HEK293 (cell line): ENCODE data around the gene BUD23.

ENCODE experiments used
- CTCF ChIA-PET: fragments of 350-600 bp; formaldehyde crosslinking; extraction: SDS; loops from one replicate; lab custom pipeline; 2021; ENCODE audit warnings: antibody characterized with exemption; lab: Yijun Ruan, JAX
- POLR2A ChIA-PET: fragments of 300-600 bp; formaldehyde crosslinking; extraction: SDS; loops from one replicate; lab custom pipeline; 2020; ENCODE audit warnings: antibody characterized with exemption, inconsistent platforms; lab: Yijun Ruan, JAX
- H3K27ac ChIP-seq: fragments of 200-500 bp; sonication (Bioruptor generic); 2 replicates; pipeline ENCODE4 v1.5.1; 2014; ENCODE audit warnings: low read depth, low read length, control low read depth, inconsistent platforms; ENCODE audit errors: extremely low read depth
- H3K36me3 ChIP-seq, 2 experiments: fragments of 200-500 bp in 1 of 2; sonication (Bioruptor generic) in 1 of 2; 1 replicate in 1 of 2; 2 replicates in 1 of 2; pipeline ENCODE4 v1.5.1; 2014 to 2017; ENCODE audit warnings: inconsistent platforms in 2 of 2, low read length in 2 of 2; ENCODE audit not compliant: control insufficient read depth in 2 of 2, insufficient read depth in 1 of 2
- H3K4me1 ChIP-seq: fragments of 200-500 bp; sonication (Bioruptor generic); 2 replicates; pipeline ENCODE4 v1.5.1; 2014; ENCODE audit warnings: mild to moderate bottlenecking, low read length, inconsistent platforms; ENCODE audit not compliant: control insufficient read depth, insufficient read depth
- H3K4me3 ChIP-seq: 2 replicates; pipeline ENCODE4 v1.5.1; 2011; ENCODE audit warnings: low read depth, mild to moderate bottlenecking, control low read depth, low read length, moderate library complexity
- H3K9me3 ChIP-seq: fragments of 200-500 bp; sonication (Bioruptor generic); 2 replicates; pipeline ENCODE4 v1.5.1; 2014; ENCODE audit warnings: low read depth, low read length, inconsistent platforms; ENCODE audit not compliant: control insufficient read depth, insufficient read depth
- AEBP2 ChIP-seq: fragments of 450-650 bp; formaldehyde crosslinking; IDR thresholded peaks from 2 replicates; pipeline ENCODE4 v1.5.1; 2016; ENCODE audit warnings: missing biosample characterization, missing genetic modification characterization, borderline replicate concordance
- GLI4 ChIP-seq: fragments of 450-650 bp; formaldehyde crosslinking; IDR thresholded peaks from 2 replicates; pipeline ENCODE4 v1.5.1; 2016; ENCODE audit warnings: missing biosample characterization, missing genetic modification characterization
- MEIS1 ChIP-seq: sonication (generic); formaldehyde crosslinking; IDR thresholded peaks from 2 replicates; pipeline ENCODE4 v1.8.1; 2022; ENCODE audit warnings: missing genetic modification reagents, mild to moderate bottlenecking, borderline replicate concordance
- PRDM1 ChIP-seq: fragments of 450-650 bp; formaldehyde crosslinking; IDR thresholded peaks from 2 replicates; pipeline ENCODE4; 2016; ENCODE audit warnings: missing biosample characterization, missing genetic modification characterization
- SCRT1 ChIP-seq: fragments of 450-650 bp; formaldehyde crosslinking; IDR thresholded peaks from 2 replicates; pipeline ENCODE4 v1.5.1; 2016; ENCODE audit warnings: missing biosample characterization, missing genetic modification characterization, borderline replicate concordance
- ZBTB44 ChIP-seq: fragments of 450-650 bp; IDR thresholded peaks from 2 replicates; pipeline ENCODE4 v1.5.1; 2018; ENCODE audit warnings: missing biosample characterization, mild to moderate bottlenecking, missing genetic modification characterization
- ZBTB6 ChIP-seq: fragments of 450-650 bp; formaldehyde crosslinking; IDR thresholded peaks from 2 replicates; pipeline ENCODE4 v1.5.1; 2017; ENCODE audit warnings: missing biosample characterization, missing genetic modification characterization
- ZFP3 ChIP-seq: fragments of 450-650 bp; formaldehyde crosslinking; IDR thresholded peaks from 2 replicates; pipeline ENCODE4 v1.5.1; 2016; ENCODE audit warnings: low read depth, missing biosample characterization, missing genetic modification characterization
- ZIC2 ChIP-seq: fragments of 450-650 bp; formaldehyde crosslinking; IDR thresholded peaks from 2 replicates; pipeline ENCODE4 v1.5.1; 2016; ENCODE audit warnings: missing biosample characterization, missing genetic modification characterization
- ZNF121 ChIP-seq: fragments of 450-650 bp; formaldehyde crosslinking; IDR thresholded peaks from 2 replicates; pipeline ENCODE4 v1.5.1; 2016; ENCODE audit warnings: missing biosample characterization, missing genetic modification characterization
- ZNF133 ChIP-seq: fragments of 450-650 bp; formaldehyde crosslinking; IDR thresholded peaks from 2 replicates; pipeline ENCODE4 v1.5.1; 2016; ENCODE audit warnings: missing biosample characterization, missing genetic modification characterization
- ZNF157 ChIP-seq: fragments of 450-650 bp; formaldehyde crosslinking; IDR thresholded peaks from 2 replicates; pipeline ENCODE4 v1.5.1; 2016; ENCODE audit warnings: missing biosample characterization, missing genetic modification characterization
- ZNF302 ChIP-seq: fragments of 450-650 bp; formaldehyde crosslinking; IDR thresholded peaks from 2 replicates; pipeline ENCODE4 v1.5.1; 2016; ENCODE audit warnings: missing biosample characterization, missing genetic modification characterization, low read depth
- ZNF488 ChIP-seq: fragments of 450-650 bp; formaldehyde crosslinking; IDR thresholded peaks from 2 replicates; pipeline ENCODE4 v1.5.1; 2016; ENCODE audit warnings: missing biosample characterization, missing genetic modification characterization
- ZNF521 ChIP-seq: fragments of 450-650 bp; formaldehyde crosslinking; IDR thresholded peaks from 2 replicates; pipeline ENCODE4 v1.5.1; 2017; ENCODE audit warnings: missing biosample characterization, mild to moderate bottlenecking, missing genetic modification characterization
- ZNF548 ChIP-seq: fragments of 450-650 bp; formaldehyde crosslinking; IDR thresholded peaks from 2 replicates; pipeline ENCODE4 v1.5.1; 2016; ENCODE audit warnings: missing biosample characterization, missing genetic modification characterization
- ZNF621 ChIP-seq: fragments of 450-650 bp; formaldehyde crosslinking; IDR thresholded peaks from 2 replicates; pipeline ENCODE4 v1.5.1; 2017; ENCODE audit warnings: missing biosample characterization, missing genetic modification characterization
- ZNF677 ChIP-seq: fragments of 450-650 bp; IDR thresholded peaks from 2 replicates; pipeline ENCODE4 v1.5.0; 2018; ENCODE audit warnings: missing biosample characterization, mild to moderate bottlenecking, missing genetic modification characterization, moderate library complexity
- ZNF747 ChIP-seq: fragments of 450-650 bp; formaldehyde crosslinking; IDR thresholded peaks from 2 replicates; pipeline ENCODE4 v1.5.1; 2016; ENCODE audit warnings: missing biosample characterization, missing genetic modification characterization
- ZNF76 ChIP-seq: fragments of 450-650 bp; formaldehyde crosslinking; IDR thresholded peaks from 2 replicates; pipeline ENCODE4; 2016; ENCODE audit warnings: low read depth, missing biosample characterization, missing genetic modification characterization, borderline replicate concordance

Gene BUD23

DNA sequence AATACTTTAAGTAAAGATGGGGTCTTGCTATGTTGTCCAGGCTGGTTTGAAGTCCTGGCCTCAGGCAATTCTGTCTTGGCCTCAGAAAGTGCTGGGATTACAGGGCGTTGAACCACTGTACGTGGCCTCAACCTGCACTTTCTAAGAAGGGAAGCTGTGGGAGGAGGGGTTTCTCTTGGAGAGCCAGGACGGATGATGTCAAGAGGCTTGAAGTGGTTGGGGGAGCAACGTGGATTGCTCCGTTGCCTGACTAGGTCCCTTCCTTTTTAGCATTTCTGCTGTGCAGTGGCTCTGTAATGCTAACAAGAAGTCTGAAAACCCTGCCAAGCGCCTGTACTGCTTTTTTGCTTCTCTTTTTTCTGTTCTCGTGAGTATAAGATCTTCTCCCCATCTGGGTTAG lies 7.2 kb downstream of the BUD23 start:
- no peaks in the 10 kb centered on the region for H3K9me3 ChIP-seq
- TF ChIP-seq ZNF548 (no peak), SCRT1 (tag by site-specific recombination) (no peak), ZNF521 (no peak), ZFP3 (tag by site-specific recombination) (no peak), ZNF302 (tag by site-specific recombination) (no peak), ZNF121 (tag by site-specific recombination) (no peak), PRDM1 (no peak), GLI4 (no peak), MEIS1 (no peak)
- TF ChIP-seq, all 188 proteins: peak for 0
- no peak overlapping the region for H3K27ac ChIP-seq
- no peaks in the 10 kb centered on the region for H3K4me1 ChIP-seq
- H3K36me3 ChIP-seq: peaks cover 26 to 77% of the 10 kb centered on the region in 2 experiments; a peak in 2 of 3 replicates
- CTCF ChIA-PET: interaction anchor here (1.7 kb wide), 1 partner anchor 10 kb away, joined by 8 read pairs; no protein-coding TSS in a partner anchor
- no peak overlapping the region for H3K4me3 ChIP-seq
- POLR2A ChIA-PET: interaction anchor here (1.0 kb wide), 1 partner anchor 133 kb away, joined by 3 read pairs; the partner anchor contains the start of gene BCL7B

GRCh38 chr7:73696372-73696771 lies 13.0 kb downstream of the BUD23 start:
- peaks cover 4 to 82% of the 10 kb centered on the region in 2 experiments; a peak in 2 of 3 replicates for H3K36me3 ChIP-seq
- H3K27ac ChIP-seq: no peak overlapping the region
- TF ChIP-seq ZIC2 (tag by site-specific recombination) (no peak), ZNF548 (no peak), ZNF76 (no peak), ZNF133 (tag by site-specific recombination) (no peak), ZNF621 (tag by site-specific recombination) (no peak), ZNF677 (tag by site-specific recombination) (no peak), ZBTB6 (no peak), ZBTB44 (no peak), ZNF488 (no peak)
- H3K9me3 ChIP-seq: no peaks in the 10 kb centered on the region
- H3K4me1 ChIP-seq: no peaks in the 10 kb centered on the region
- ChIA-PET POLR2A (interaction anchor here (1.3 to 1.7 kb wide), 2 partner anchors 12 to 89 kb away, joined by 3 read pairs; partner anchors contain the start of gene BUD23), CTCF (interaction anchor here (0.5 to 2.1 kb wide), 4 partner anchors 28 to 90 kb away, joined by 3 to 11 read pairs (median 4); partner anchors contain the start of gene VPS37D)
- no peak overlapping the region for H3K4me3 ChIP-seq

DNA sequence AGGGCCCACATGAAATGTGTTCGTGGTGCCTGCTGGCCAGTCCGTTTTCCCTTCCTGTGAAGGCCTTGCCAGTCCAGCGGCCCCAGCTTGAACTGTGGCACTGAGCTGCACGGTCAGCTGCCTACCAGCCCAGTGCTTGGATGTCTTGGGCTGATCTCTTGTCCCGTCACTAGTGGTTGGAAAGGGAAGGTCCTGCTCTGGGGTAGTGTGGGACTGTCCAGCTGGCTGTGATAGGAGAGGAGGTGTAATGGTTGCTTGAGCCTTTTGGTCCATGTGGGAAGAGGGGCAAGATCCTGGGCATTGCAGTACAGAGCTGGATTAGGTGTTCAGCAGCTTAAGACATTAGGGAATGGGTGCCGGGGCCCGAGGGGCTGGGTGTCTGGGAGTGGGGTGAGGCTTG lies 15.0 kb downstream of the BUD23 start:
- H3K9me3 ChIP-seq: no peaks in the 10 kb centered on the region
- no peak overlapping the region for H3K27ac ChIP-seq
- no peak overlapping the region for H3K4me3 ChIP-seq
- ChIA-PET POLR2A (interaction anchor here (0.6 kb wide), 1 partner anchor 76 kb away, joined by 5 read pairs; no protein-coding TSS in a partner anchor), CTCF (interaction anchor here (0.6 to 0.9 kb wide), 3 partner anchors 27 to 157 kb away, joined by 3 to 4 read pairs (median 3); no protein-coding TSS in a partner anchor)
- peaks cover 4 to 83% of the 10 kb centered on the region in 2 experiments; a peak in 2 of 3 replicates for H3K36me3 ChIP-seq
- H3K4me1 ChIP-seq: no peaks in the 10 kb centered on the region
- TF ChIP-seq ZNF747 (no peak), AEBP2 (tag by site-specific recombination) (no peak), ZNF157 (tag by site-specific recombination) (no peak)
